NOMO-1 (cell line): Measurements from ENCODE around the gene PTPRM.

ENCODE experiments used
- DNase-seq, 2 experiments: peaks; one replicate each; lab custom pipeline; 2025; ENCODE audit not compliant: unreplicated experiment in 2 of 2; lab: John Stamatoyannopoulos, UW

PTPRM gene

GRCh38 chr18:7663366-7664312 is 96.5 kb downstream of the PTPRM start:
- DNase-seq: no peak

DNA sequence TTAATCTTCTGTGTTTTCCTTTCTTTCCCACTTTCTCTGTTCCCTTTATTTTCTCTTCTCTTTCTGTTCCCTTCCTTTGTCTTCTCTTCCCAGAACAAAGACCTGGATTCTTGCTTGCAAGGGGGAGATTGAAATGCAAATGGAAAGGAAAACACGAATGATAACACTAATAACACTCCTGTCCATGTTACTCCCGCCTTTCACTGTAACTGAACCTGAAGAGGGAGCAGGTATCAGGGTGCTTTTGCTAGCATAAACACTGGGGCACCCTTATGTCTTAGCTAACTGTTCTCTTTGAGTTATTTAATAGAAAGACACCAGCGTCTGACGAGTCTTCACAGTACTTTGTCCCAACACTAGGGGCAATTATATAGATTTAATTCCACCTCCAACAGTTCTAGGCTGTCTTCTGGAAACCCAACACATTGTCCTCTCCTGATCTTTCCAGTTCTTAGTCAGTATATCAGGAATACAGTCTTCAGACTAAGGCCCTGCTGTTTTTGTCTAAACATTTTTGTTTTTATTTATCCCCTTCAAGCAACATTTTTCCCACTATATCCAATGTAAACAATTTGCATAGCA is 99.2 kb downstream of the PTPRM start:
- DNase-seq: no peak

- DNase-seq: no peak
Observed at GRCh38 chr18:7668392-7668791, 101.3 kb downstream of the PTPRM start.

DNA sequence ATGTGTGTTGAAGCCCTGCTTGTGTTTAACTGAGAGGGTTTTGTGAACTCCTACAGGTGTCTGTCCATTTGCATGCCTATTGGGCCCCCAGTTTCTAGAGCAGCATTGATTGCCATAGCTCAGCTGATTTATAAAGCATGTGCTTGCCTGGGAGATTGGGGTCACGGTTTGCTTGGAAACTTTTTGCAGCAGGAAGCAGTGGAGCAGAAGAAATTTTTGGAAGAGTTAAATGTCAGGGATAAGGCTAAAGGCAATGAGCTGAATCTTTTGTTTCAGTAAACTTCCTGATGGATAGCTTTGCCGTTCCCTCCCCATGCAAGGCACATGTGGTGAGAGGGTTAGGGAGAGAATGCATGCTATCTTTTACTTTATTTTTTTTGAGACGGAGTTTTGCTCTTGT is 102.2 kb downstream of the PTPRM start:
- no peak for DNase-seq

GRCh38 chr18:7671105-7671504 is 104.0 kb downstream of the PTPRM start:
- no peak for DNase-seq

- no peak for DNase-seq
Observed at GRCh38 chr18:7676253-7676873, 109.2 kb downstream of the PTPRM start.

- DNase-seq: no peak
Observed at GRCh38 chr18:7677001-7677400, 109.9 kb downstream of the PTPRM start.

DNA sequence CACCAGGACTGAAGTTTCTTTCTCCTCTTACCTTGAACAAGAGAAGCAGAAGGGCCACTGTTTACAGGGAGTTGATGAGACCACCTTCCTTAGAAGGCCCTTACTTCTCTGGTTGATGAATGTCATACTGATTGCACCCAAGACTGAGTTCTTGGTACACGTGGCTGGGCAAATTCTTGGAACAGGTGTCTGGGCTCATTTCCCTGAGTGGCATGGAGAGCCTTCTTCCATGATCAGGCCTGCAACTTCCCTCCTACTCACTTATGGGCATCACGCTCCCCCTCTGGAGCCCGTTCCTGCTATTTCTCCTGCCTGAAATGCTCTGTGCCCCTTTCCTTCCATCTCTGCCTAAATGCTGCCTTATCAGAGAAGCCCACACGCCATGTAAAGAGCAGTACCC is 110.3 kb downstream of the PTPRM start:
- DNase-seq: no peak

- no peak for DNase-seq
Observed at GRCh38 chr18:7678389-7678788, 111.3 kb downstream of the PTPRM start.

- no peak for DNase-seq
Observed at GRCh38 chr18:7678801-7679200, 111.7 kb downstream of the PTPRM start.

DNA sequence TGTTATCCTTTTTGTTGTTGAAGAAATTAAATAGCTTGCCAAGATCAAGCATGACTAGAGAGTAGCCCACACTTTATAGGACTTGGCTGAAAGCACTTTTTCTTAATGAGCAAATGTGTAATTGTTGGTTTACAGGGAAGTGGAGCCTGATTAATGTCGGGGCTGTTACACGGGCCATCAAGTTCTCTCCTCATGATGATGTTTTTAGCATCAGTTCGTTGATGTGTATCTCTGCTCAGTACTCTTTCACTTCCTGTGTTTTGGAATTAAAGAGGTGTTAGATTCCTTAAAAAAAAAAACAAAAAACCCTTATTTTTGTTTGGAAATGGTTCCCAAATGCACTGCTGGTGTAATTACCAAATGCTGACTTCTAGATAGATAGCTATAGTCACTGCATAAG is 114.2 kb downstream of the PTPRM start:
- no peak for DNase-seq

DNA sequence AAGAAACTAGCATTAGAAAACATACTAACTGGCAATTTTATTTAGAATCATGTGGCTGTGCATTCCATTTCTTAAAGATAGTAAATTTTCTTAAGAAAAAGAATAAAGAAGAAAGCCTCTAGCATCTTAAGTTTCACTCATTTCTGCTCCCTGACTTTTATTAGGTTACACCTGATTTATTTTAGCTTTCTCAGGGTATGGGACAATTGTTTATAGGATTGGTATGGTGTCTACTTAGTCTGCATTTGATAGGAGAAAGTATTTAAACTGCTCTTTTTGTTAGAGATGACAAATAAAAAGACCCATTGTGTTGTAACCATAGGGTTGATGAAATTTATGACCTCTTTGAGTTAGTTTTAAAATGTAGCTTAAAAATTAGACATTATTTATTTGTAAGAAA is 115.2 kb downstream of the PTPRM start:
- DNase-seq: no peak

GRCh38 chr18:7683753-7684152 is 116.6 kb downstream of the PTPRM start:
- no peak for DNase-seq

DNA sequence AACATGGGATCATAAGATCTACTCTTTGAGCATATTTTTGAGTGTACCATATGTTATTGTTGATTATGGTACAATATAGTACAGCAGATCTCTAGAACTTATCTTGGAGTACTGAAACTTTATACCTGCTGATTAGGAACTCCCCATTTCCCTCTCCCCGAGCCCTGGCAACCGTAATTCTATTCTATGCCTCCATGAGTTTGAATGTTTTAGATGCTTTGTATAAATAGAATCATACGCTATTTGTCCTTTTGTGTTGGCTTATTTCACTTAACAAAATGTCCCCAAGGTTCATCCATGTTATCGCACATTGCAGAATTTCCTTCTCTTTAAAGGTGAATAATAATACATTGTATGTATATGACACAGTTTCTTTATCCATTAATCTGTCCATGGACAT is 117.2 kb downstream of the PTPRM start:
- no peak for DNase-seq

DNA sequence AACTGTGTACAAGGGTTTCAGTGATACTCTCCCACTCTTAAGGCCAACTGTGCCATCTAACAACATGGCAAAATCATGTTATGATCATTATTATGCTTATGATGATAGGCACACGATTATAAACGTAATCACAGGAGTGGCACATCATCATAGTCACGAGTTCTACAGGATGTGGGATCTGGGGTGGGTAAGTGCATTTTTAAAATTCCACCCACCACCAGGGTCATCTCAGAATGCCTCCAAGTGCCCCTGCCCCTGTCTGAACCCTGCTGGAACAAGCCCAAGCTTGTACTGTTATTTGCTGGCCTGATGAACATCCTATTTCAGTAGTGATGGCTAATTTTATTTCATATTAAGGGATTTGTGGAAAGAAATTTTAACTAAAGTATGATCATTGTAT is 117.8 kb downstream of the PTPRM start:
- no peak for DNase-seq

GRCh38 chr18:7686278-7686677 is 119.2 kb downstream of the PTPRM start:
- no peak for DNase-seq

DNA sequence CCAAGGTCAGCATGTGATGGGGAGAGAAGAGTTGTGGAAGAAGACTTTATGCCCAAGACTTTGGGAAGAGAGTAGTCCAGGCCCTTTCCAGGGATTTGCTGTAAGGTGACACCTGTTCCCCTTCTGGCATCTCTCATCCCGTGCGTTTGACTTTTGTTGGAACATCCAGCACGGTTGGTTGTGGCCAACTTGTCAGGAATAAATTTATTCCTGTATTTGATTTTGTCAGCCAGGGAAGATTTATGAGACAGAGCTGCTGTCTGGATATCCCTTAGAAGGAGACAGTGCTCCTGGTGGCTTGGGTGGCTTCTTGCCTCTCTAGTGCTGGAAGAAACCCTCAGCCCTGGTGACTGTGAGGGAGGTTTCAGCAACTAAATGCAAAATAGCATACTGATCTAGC is 121.5 kb downstream of the PTPRM start:
- no peak for DNase-seq

- no peak for DNase-seq
Observed at GRCh38 chr18:7691206-7691605, 124.1 kb downstream of the PTPRM start.

- DNase-seq: no peak
Observed at GRCh38 chr18:7696780-7697179, 129.7 kb downstream of the PTPRM start.

DNA sequence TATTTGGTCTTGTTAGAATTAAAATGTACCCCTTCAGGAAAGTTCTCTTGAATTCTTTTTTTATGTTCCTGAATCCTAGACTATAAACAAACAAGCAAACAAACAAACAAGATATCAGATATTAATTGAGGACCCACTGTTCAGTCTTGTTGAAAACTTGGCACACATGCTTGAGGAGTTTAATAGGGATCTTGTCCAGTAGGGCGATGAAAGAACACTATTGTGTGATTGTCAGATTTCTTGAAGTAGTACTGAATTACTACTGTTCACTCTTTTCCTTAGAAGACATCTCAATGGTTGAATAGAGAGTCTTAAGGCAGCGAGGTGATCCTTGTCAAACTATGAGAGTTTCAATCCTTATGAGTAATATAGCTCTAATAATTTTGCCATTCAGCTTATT is 130.2 kb downstream of the PTPRM start:
- no peak for DNase-seq

DNA sequence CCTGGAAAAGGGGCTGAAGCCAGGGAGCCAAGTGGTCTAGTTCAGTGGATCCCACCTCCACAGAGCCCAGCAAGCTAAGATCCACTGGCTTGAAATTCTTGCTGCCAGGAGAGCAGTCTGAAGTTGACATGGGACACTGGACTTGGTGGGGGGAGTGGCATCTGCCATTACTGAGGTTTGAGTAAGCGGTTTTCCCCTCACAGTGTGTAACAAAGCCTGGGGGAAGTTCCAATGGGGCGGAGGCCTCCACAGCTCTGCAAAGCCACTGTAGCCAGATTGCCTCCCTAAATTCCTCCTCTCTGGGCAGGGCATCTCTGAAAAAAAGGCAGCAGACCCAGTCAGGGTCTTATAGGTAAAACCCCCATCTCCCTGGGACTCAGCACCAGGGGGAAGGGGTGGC is 144.4 kb downstream of the PTPRM start:
- no peak for DNase-seq

DNA sequence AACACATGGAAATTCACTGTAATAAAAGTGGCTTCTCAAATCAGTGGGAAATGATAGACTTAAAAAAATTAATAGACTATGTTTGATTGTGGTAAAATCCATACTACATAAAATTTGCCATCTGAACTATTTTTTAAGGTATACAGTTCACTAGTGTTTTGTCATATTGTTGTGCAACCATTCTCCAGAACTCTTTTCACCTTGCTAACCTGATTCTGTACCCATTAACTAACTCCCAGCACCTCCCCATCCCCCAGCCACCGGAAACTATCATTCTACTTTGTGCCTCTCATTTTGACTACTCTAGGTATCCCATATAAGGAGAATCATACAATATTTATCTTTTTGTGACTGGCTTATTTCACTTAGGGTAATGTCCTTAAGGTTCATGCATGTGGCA is 153.3 kb downstream of the PTPRM start:
- DNase-seq: no peak
